CD4-positive, CD25-positive, alpha-beta regulatory T cell (primary cell): ENCODE measurements around the gene SERPINB8. TPM values are rescaled to one million over a fixed set of nuclear protein-coding genes. Genes with fewer than 3 reads are reported as not detected.
A peak's percentile ranks its signal among the peaks of the same experiment; 100 is the strongest.

Experiments
- ATAC-seq, 2 donors: fragments of 150-1000 bp; cut with Tn5 transposase; one replicate each; pipeline ENCODE4 v1.10.0; 2021; ENCODE audit warnings: low read depth in 2 of 2, moderate number of reproducible peaks in 2 of 2, moderate library complexity in 1 of 2
- DNase-seq, 3 donors: peaks; one replicate each; pipeline versions ENCODE4 v3.0.0 to v3.0.0-alpha.2; 2012 to 2022; ENCODE audit warnings: mixed read lengths in 1 of 3
- H3K27ac ChIP-seq: one replicate; pipeline ENCODE4 v1.7.0; 2013; ENCODE audit warnings: mild to moderate bottlenecking, low read length; ENCODE audit not compliant: insufficient read depth, poor library complexity, severe bottlenecking
- H3K27me3 ChIP-seq: one replicate; pipeline ENCODE4 v1.7.0; 2013; ENCODE audit warnings: low read length; ENCODE audit not compliant: control insufficient read depth, insufficient read depth
- H3K36me3 ChIP-seq: one replicate; pipeline ENCODE4 v1.7.0; 2013; ENCODE audit warnings: mild to moderate bottlenecking, low read length, moderate library complexity; ENCODE audit not compliant: control insufficient read depth, insufficient read depth
- H3K4me1 ChIP-seq: 2 replicates; pipeline ENCODE4 v1.7.0; 2013; ENCODE audit warnings: mild to moderate bottlenecking, low read length; ENCODE audit not compliant: insufficient read depth, control insufficient read depth, poor library complexity, severe bottlenecking
- H3K4me3 ChIP-seq: one replicate; pipeline ENCODE4 v1.7.0; 2013; ENCODE audit warnings: low read depth, mild to moderate bottlenecking, low read length, moderate library complexity
- H3K9me3 ChIP-seq, 2 experiments: 1 replicate in 1 of 2; 2 replicates in 1 of 2; pipeline ENCODE4 v1.7.0; 2013; ENCODE audit warnings: low read length in 2 of 2, mild to moderate bottlenecking in 1 of 2, moderate library complexity in 1 of 2; ENCODE audit not compliant: control insufficient read depth in 2 of 2
- H3K27ac Mint-ChIP-seq, 3 donors: one replicate each; pipeline ENCODE4 v1.8.0; 2020 to 2022; ENCODE audit warnings: mild to moderate bottlenecking in 3 of 3, mixed read lengths in 3 of 3, moderate library complexity in 2 of 3
- H3K27me3 Mint-ChIP-seq: one replicate; pipeline ENCODE4 v1.8.0; 2022; ENCODE audit warnings: mild to moderate bottlenecking, mixed read lengths
- H3K36me3 Mint-ChIP-seq: one replicate; pipeline ENCODE4 v1.8.0; 2020; ENCODE audit warnings: mixed read lengths
- H3K4me1 Mint-ChIP-seq, 4 donors: one replicate each; pipeline ENCODE4 v1.8.0; 2020 to 2022; ENCODE audit warnings: mixed read lengths in 4 of 4, mild to moderate bottlenecking in 1 of 4
- H3K4me3 Mint-ChIP-seq, 4 donors: one replicate each; pipeline ENCODE4 v1.8.0; 2020 to 2022; ENCODE audit warnings: mild to moderate bottlenecking in 4 of 4, mixed read lengths in 4 of 4, moderate library complexity in 3 of 4
- H3K9me3 Mint-ChIP-seq, 7 donors: one replicate each; pipeline ENCODE4 v1.8.0; 2020 to 2022; ENCODE audit warnings: mixed read lengths in 7 of 7, mild to moderate bottlenecking in 3 of 7, moderate library complexity in 2 of 7
- polyA plus RNA-seq, 4 donors: library from polyadenylated mRNA; unstranded; fragments of 300-500 nt; fragmentation: Illumina TruSeq; gene quantifications; one replicate each; pipeline ENCODE4 v1.2.3, GENCODE V29; 2021
- total RNA-seq: library from RNA; stranded (reverse); gene quantifications from one replicate; pipeline ENCODE4 v1.2.3, GENCODE V29; 2022

SERPINB8 gene
- total and polyA plus RNA-seq, 5 donors from 2014 or later = 13.5 to 29.4 (median 14.3) TPM

GRCh38 chr18:64027931-64028695 is 58.2 kb downstream of the SERPINB8 start:
- Mint-ChIP-seq H3K27ac (no peak overlapping the region), H3K27me3 (peaks cover 5% of the 10 kb centered on the region), H3K9me3 (peaks cover 0 to 2% (median 0%) of the 10 kb centered on the region in 7 donors), H3K36me3 (no peaks in the 10 kb centered on the region), H3K4me3 (no peak overlapping the region), H3K4me1 (no peaks in the 10 kb centered on the region)
- ATAC-seq (no peak), DNase-seq (no peak)
- no peak overlapping the region for H3K4me3 ChIP-seq
- H3K27me3 ChIP-seq = no peaks in the 10 kb centered on the region
- no peaks in the 10 kb centered on the region for H3K36me3 ChIP-seq
- no peaks in the 10 kb centered on the region for H3K4me1 ChIP-seq
- H3K9me3 ChIP-seq = no peaks in the 10 kb centered on the region
- H3K27ac ChIP-seq = no peak overlapping the region

DNA sequence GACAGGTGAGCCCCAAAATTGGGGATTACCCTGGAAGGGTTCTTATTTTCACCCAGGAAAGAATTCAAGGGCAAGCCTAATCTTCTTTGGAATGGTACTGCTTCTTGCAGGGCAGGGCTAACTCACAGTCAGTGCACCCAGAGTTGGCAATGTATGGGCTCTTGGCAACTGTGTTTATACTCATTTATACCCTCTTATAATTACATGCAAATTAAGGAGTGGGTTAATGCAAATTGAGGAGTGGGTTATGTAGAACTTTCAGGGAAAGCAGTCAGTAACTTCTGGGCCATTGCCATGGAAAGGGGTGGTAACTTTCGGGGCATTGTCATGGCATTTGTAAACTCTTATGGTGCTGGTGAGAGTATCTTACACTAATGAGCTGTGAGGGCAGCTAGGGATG is 59.2 kb downstream of the SERPINB8 start:
- no peaks in the 10 kb centered on the region for H3K27me3 ChIP-seq
- H3K27ac ChIP-seq = no peak overlapping the region
- no peaks in the 10 kb centered on the region for H3K4me1 ChIP-seq
- H3K9me3 ChIP-seq = no peaks in the 10 kb centered on the region
- Mint-ChIP-seq H3K4me1 (no peaks in the 10 kb centered on the region), H3K9me3 (peaks cover 0 to 2% (median 0%) of the 10 kb centered on the region in 7 donors), H3K36me3 (no peaks in the 10 kb centered on the region), H3K27ac (peak overlapping the region in 1 of 3 donors; percentile 48), H3K4me3 (no peak overlapping the region), H3K27me3 (peaks cover 5% of the 10 kb centered on the region)
- no peak for DNase-seq
- no peak overlapping the region for H3K4me3 ChIP-seq
- no peak for ATAC-seq
- H3K36me3 ChIP-seq = no peaks in the 10 kb centered on the region

DNA sequence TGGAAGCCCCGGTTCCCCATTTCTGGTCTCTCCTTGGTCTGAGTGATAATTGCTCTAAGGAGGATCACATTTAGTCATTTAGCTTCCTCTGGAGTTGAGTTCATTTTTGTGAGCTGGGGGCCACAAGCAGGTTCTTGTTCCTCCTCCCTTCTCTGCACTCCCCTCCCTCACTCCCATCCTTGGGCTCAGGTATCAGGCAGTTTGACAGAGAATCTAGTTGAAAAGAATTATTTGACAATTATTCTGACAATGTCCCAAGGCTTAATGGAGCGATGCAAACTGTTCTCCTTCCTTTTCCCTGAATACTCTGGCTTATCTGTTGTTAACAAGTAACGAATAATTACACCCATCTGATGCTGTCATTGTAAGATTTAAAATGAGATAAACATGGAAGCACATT is 61.5 kb downstream of the SERPINB8 start:
- Mint-ChIP-seq H3K27me3 (peaks cover 5% of the 10 kb centered on the region), H3K9me3 (peaks cover 0 to 2% (median 0%) of the 10 kb centered on the region in 7 donors), H3K4me1 (no peaks in the 10 kb centered on the region), H3K27ac (no peak overlapping the region), H3K4me3 (no peak overlapping the region), H3K36me3 (no peaks in the 10 kb centered on the region)
- Histone ChIP-seq H3K4me3 (no peak overlapping the region), H3K27me3 (no peaks in the 10 kb centered on the region), H3K36me3 (no peaks in the 10 kb centered on the region), H3K9me3 (no peaks in the 10 kb centered on the region), H3K27ac (no peak overlapping the region), H3K4me1 (no peaks in the 10 kb centered on the region)
- no peak for ATAC-seq
- DNase-seq = no peak

DNA sequence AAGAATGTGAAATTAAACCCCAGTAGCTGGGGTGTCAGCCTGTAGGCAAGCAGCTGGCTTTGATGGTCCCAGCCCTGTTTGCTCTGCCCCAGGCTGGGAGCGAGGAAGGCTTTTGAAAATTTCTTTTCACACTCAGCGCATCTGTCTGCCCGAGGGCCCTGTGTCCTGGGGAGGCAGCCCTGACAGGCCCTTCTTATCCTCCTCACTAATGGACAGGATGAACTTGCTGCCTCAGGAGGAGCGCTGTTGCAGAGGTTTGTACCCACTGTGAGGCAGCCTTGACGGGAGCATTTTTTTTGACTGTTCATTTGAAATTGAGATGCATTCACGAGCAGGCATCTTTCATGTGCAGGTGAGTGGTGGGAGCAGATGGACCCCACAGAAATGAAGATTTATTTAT is 62.4 kb downstream of the SERPINB8 start:
- Mint-ChIP-seq H3K36me3 (no peaks in the 10 kb centered on the region), H3K4me1 (no peaks in the 10 kb centered on the region), H3K27me3 (peaks cover 10% of the 10 kb centered on the region), H3K4me3 (no peak overlapping the region), H3K27ac (no peak overlapping the region), H3K9me3 (peaks cover 0 to 3% (median 0%) of the 10 kb centered on the region in 7 donors)
- Histone ChIP-seq H3K4me3 (no peak overlapping the region), H3K27ac (no peak overlapping the region), H3K9me3 (no peaks in the 10 kb centered on the region), H3K36me3 (no peaks in the 10 kb centered on the region), H3K4me1 (no peaks in the 10 kb centered on the region), H3K27me3 (no peaks in the 10 kb centered on the region)
- ATAC-seq (no peak), DNase-seq (no peak)

GRCh38 chr18:64037812-64038414 is 68.0 kb downstream of the SERPINB8 start:
- Histone ChIP-seq H3K27ac (no peak overlapping the region), H3K4me1 (no peaks in the 10 kb centered on the region), H3K36me3 (no peaks in the 10 kb centered on the region), H3K27me3 (no peaks in the 10 kb centered on the region), H3K4me3 (no peak overlapping the region), H3K9me3 (no peaks in the 10 kb centered on the region)
- Mint-ChIP-seq H3K36me3 (no peaks in the 10 kb centered on the region), H3K27me3 (peaks cover 5% of the 10 kb centered on the region), H3K27ac (no peak overlapping the region), H3K9me3 (peaks cover 0 to 3% (median 0%) of the 10 kb centered on the region in 7 donors), H3K4me1 (no peaks in the 10 kb centered on the region), H3K4me3 (no peak overlapping the region)
- ATAC-seq = no peak
- DNase-seq = peak in 2 of 3 donors; percentile 2 to 32

Other genes starting within 250 kb of the SERPINB8 start
- gene SERPINB7, start 194.7 kb upstream of the SERPINB8 start, total RNA-seq = not detected
- not detected for gene SERPINB7, start 194.7 kb upstream of the SERPINB8 start, polyA plus RNA-seq
- gene SERPINB2, start 82.4 kb upstream of the SERPINB8 start, total RNA-seq = not detected
- not detected for gene SERPINB2, start 82.4 kb upstream of the SERPINB8 start, polyA plus RNA-seq
- not detected for gene SERPINB10, start 62.1 kb upstream of the SERPINB8 start, total RNA-seq
- gene SERPINB10, start 62.1 kb upstream of the SERPINB8 start, polyA plus RNA-seq = not detected
- gene HMSD, start 20.8 kb upstream of the SERPINB8 start, total RNA-seq = not detected
- not detected for gene HMSD, start 20.8 kb upstream of the SERPINB8 start, polyA plus RNA-seq
- not detected for gene LINC00305, start 179.0 kb downstream of the SERPINB8 start, total RNA-seq
- not detected for gene LINC00305, start 179.0 kb downstream of the SERPINB8 start, polyA plus RNA-seq